DMS153 treated with DMSO at 0.1 percent for 48 hours (cell line): Measurements from ENCODE around the gene FILIP1L.

ENCODE experiments used
- DNase-seq: peaks from one replicate; lab custom pipeline; 2025; ENCODE audit not compliant: unreplicated experiment; lab: John Stamatoyannopoulos, UW

FILIP1L gene

GRCh38 chr3:100114413-100115030 is at the start of gene FILIP1L:
Gene FILIP1L (minus strand): TSS chr3:100114501.
- no peak for DNase-seq

GRCh38 chr3:100163787-100164186 is 49.5 kb upstream of the FILIP1L start:
- no peak for DNase-seq

GRCh38 chr3:100160521-100160920 is 46.2 kb upstream of the FILIP1L start:
- no peak for DNase-seq

GRCh38 chr3:100159331-100160153 is 45.2 kb upstream of the FILIP1L start:
- no peak for DNase-seq

GRCh38 chr3:100158918-100159330 is 44.6 kb upstream of the FILIP1L start:
- no peak for DNase-seq

- DNase-seq = no peak
Measured at GRCh38 chr3:100157685-100158084, 43.4 kb upstream of the FILIP1L start.

- DNase-seq = no peak
Measured at GRCh38 chr3:100155590-100155989, 41.3 kb upstream of the FILIP1L start.

GRCh38 chr3:100155128-100155527 is 40.8 kb upstream of the FILIP1L start:
- DNase-seq = no peak

GRCh38 chr3:100154171-100154570 is 39.9 kb upstream of the FILIP1L start:
- no peak for DNase-seq

- no peak for DNase-seq
Measured at GRCh38 chr3:100151024-100151707, 36.9 kb upstream of the FILIP1L start.

GRCh38 chr3:100150473-100150872 is 36.2 kb upstream of the FILIP1L start:
- DNase-seq = no peak

- no peak for DNase-seq
Measured at GRCh38 chr3:100149713-100150415, 35.6 kb upstream of the FILIP1L start.

- no peak for DNase-seq
Measured at GRCh38 chr3:100149130-100149529, 34.8 kb upstream of the FILIP1L start.

- no peak for DNase-seq
Measured at GRCh38 chr3:100144255-100144866, 30.1 kb upstream of the FILIP1L start.

- no peak for DNase-seq
Measured at GRCh38 chr3:100141586-100141985, 27.3 kb upstream of the FILIP1L start.

GRCh38 chr3:100140976-100141375 is 26.7 kb upstream of the FILIP1L start:
- no peak for DNase-seq

- DNase-seq = no peak
Measured at GRCh38 chr3:100136921-100137320, 22.6 kb upstream of the FILIP1L start.

GRCh38 chr3:100131241-100131640 is 16.9 kb upstream of the FILIP1L start:
- DNase-seq = no peak

- no peak for DNase-seq
Measured at GRCh38 chr3:100129941-100130340, 15.6 kb upstream of the FILIP1L start.

GRCh38 chr3:100128565-100128964 is 14.3 kb upstream of the FILIP1L start:
- no peak for DNase-seq

GRCh38 chr3:100127792-100128191 is 13.5 kb upstream of the FILIP1L start:
- no peak for DNase-seq
